GM12878 (cell line): ENCODE measurements around the gene OR5I1.

Source experiments
- ATF3 ChIP-seq: IDR thresholded peaks from 2 replicates; pipeline ENCODE4 v1.6.1; 2011; ENCODE audit warnings: low read depth, mild to moderate bottlenecking, low read length, moderate library complexity, borderline replicate concordance; ENCODE audit errors: extremely low read depth
- CHD2 ChIP-seq: IDR thresholded peaks from 2 replicates; pipeline ENCODE4 v1.6.1; 2011; ENCODE audit warnings: low read depth, low read length, improper control_type of control experiment, borderline replicate concordance
- CTCF ChIP-seq, 3 experiments: IDR thresholded peaks in 2 of 3; conservative IDR thresholded peaks in 1 of 3; 2 replicates each; pipeline ENCODE4 v1.5.1; 2011; ENCODE audit warnings: low read depth in 3 of 3, low read length in 3 of 3, mild to moderate bottlenecking in 3 of 3, control low read depth in 2 of 3, moderate library complexity in 2 of 3, inconsistent platforms in 1 of 3, mixed read lengths in 1 of 3; ENCODE audit not compliant: control insufficient read depth in 2 of 3, insufficient read depth in 1 of 3; ENCODE audit errors: extremely low read depth in 1 of 3
- FOS ChIP-seq: IDR thresholded peaks from 3 replicates; pipeline ENCODE4 v1.6.1; 2011; ENCODE audit warnings: borderline replicate concordance; ENCODE audit not compliant: insufficient read length; ENCODE audit errors: extremely low read depth
- IRF3 ChIP-seq: fragments of 450-650 bp; IDR thresholded peaks from 2 replicates; pipeline ENCODE4 v1.6.1; 2014; ENCODE audit warnings: mild to moderate bottlenecking
- MYC ChIP-seq: IDR thresholded peaks from 2 replicates; pipeline ENCODE4 v1.6.1; 2011; ENCODE audit warnings: mild to moderate bottlenecking, low read length, moderate library complexity, inconsistent platforms; ENCODE audit not compliant: insufficient read depth, insufficient replicate concordance, insufficient read length, severe bottlenecking
- RAD21 ChIP-seq: IDR thresholded peaks from 2 replicates; pipeline ENCODE4 v1.6.1; 2011; ENCODE audit warnings: mild to moderate bottlenecking, low read depth, low read length, moderate library complexity; ENCODE audit not compliant: insufficient read depth
- RCOR1 ChIP-seq: conservative IDR thresholded peaks from 2 replicates; pipeline ENCODE4 v1.6.1; 2012; ENCODE audit warnings: low read depth, low read length, improper control_type of control experiment
- RFX5 ChIP-seq: IDR thresholded peaks from 2 replicates; pipeline ENCODE4 v1.6.1; 2011; ENCODE audit warnings: low read depth, low read length, improper control_type of control experiment
- TAF1 ChIP-seq: IDR thresholded peaks from 2 replicates; pipeline ENCODE4 v1.6.1; 2011; ENCODE audit warnings: mild to moderate bottlenecking, low read depth, low read length, borderline replicate concordance
- ZBTB4 ChIP-seq: fragments of 450-650 bp; formaldehyde crosslinking; IDR thresholded peaks from 2 replicates; pipeline ENCODE4 v1.4.0; 2022; ENCODE audit warnings: mild to moderate bottlenecking, moderate library complexity

DNA sequence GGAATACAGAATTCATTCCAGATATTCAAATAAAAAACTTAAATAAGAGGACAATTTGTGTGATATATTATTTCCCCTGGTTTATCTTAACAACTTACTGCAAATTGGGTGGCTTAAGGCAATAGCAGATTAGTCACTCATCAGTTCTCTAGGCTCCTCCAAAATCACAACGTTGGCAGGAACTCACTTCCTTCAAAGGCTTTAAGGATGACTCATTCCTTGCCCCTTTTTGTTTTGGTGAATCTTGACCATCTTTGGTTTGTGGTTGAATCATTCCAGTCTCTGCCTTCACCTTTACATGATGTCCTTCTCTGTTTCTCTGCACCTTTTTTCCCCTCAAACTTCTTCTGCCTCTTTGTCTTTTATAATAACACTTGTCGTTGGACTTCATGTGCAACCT, 30.2 kb upstream of the OR5I1 start:
- TF ChIP-seq FOS: no peak
- no peak for TF ChIP-seq MYC
- TF ChIP-seq CHD2: no peak
- TF ChIP-seq ZBTB4 (CRISPR knock-in tag): no peak
- TF ChIP-seq ATF3: no peak
- no peak for TF ChIP-seq CTCF (IDR thresholded peaks at IDR 0.05 in 2 of 3, conservative IDR thresholded peaks at IDR 0.05 in 1 of 3; ENCODE audit: control insufficient read depth in 2 of 3, extremely low read depth in 1 of 3, insufficient read depth in 1 of 3, low read depth in 3 of 3, low read length in 3 of 3)
- no peak for TF ChIP-seq IRF3
- no peak for TF ChIP-seq RCOR1
- TF ChIP-seq RFX5: no peak
- TF ChIP-seq RAD21: no peak
- TF ChIP-seq TAF1: no peak
